Activated CD4-positive, alpha-beta T cell treated with anti-CD3 and anti-CD28 coated beads for 36 hours (primary cell): Measurements from ENCODE around the gene SGCA. TPM values are rescaled to one million over a fixed set of nuclear protein-coding genes. Genes with fewer than 3 reads are reported as not detected.

ENCODE experiments used
- ATAC-seq: fragments of 200-7000 bp; cut with Tn5 transposase; one replicate; pipeline ENCODE4 v1.10.0; 2021; ENCODE audit warnings: mild to moderate bottlenecking, moderate library complexity
- CTCF ChIA-PET: fragments of 350-600 bp; sonication (Branson Sonifier 250); formaldehyde crosslinking; loops from one replicate; lab custom pipeline; 2021; ENCODE audit warnings: antibody characterized with exemption; lab: Charles Lee
- POLR2A ChIA-PET: fragments of 350-600 bp; sonication (Branson Sonifier 250); formaldehyde crosslinking; loops from one replicate; lab custom pipeline; 2021; ENCODE audit warnings: antibody characterized with exemption, inconsistent platforms; lab: Charles Lee
- DNase-seq: peaks from one replicate; pipeline ENCODE4 v3.0.0-alpha.2; 2020
- H3K27ac Mint-ChIP-seq: one replicate; pipeline ENCODE4 v1.8.0; 2021; ENCODE audit warnings: mixed read lengths
- H3K27me3 Mint-ChIP-seq: one replicate; pipeline ENCODE4 v1.8.0; 2021; ENCODE audit warnings: mixed read lengths
- H3K36me3 Mint-ChIP-seq: one replicate; pipeline ENCODE4 v1.8.0; 2021; ENCODE audit warnings: low read depth, mixed read lengths
- H3K4me1 Mint-ChIP-seq: one replicate; pipeline ENCODE4 v1.8.0; 2021; ENCODE audit warnings: mixed read lengths
- H3K4me3 Mint-ChIP-seq: one replicate; pipeline ENCODE4 v1.8.0; 2021; ENCODE audit warnings: mild to moderate bottlenecking, moderate library complexity, mixed read lengths
- H3K9me3 Mint-ChIP-seq: one replicate; pipeline ENCODE4 v1.8.0; 2021; ENCODE audit warnings: low read depth, mixed read lengths
- intact Hi-C, 2 experiments: fragments of 100-400 bp; cut with DNase I in 1 of 2; cut with micrococcal nuclease in 1 of 2; formaldehyde crosslinking; loops; one replicate each; pipeline versions ENCODE4 v1.14.2 to v1.15.1; 2022 to 2024; cut with DNase I, micrococcal nuclease
- total RNA-seq, 2 experiments: library from RNA; stranded (reverse); gene quantifications; one replicate each; pipeline ENCODE4 v1.2.3, GENCODE V29; 2021

The SGCA gene
- total RNA-seq, 2 experiments from 2014 or later: 0.26 TPM; not detected in 1

DNA sequence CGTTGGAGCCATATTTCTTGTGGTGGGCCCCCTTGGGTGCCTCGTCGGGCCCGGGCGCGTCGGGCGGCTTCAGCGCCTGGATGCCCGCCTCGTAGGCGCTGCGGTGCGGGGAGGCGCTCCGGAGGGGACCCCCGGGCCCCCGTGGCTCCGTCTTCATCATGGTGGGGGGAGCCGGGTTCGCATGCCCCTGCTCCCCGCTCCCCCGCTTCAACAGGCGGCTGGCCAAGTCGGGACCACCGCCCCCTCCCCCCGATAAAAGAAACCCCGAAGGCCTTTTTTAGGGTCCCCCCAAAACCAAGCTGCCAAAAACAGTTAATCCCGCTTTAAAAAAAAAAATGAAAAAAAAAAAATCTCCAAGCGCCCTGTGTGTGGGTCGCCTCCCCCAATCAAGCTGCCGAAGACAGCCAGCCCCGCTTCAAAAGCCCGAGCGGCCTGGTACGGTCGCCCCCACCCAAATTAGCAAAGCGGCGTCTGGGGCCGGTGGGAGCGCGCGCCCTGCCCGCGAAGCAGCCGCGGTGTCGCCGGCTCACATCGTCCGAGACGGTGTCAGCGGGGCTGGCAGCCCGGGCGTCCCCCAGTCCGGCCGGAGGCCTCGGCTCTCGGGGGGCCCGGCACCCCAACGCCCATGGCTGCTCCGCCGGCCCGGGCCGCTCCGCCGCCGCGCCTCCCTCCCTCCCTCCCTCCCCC, 15.3 kb upstream of the SGCA start, which contains the start of gene PPP1R9B:
TSS of gene PPP1R9B (minus strand) at position 324 of the 687 bp plus-strand sequence. CDS start at position 160, 164 bp downstream.
- ChIA-PET CTCF (interaction anchor here (0.7 to 2.9 kb wide), 6 partner anchors 11 to 270 kb away, joined by 3 to 50 read pairs (median 7); partner anchors contain the start of gene TMEM92), POLR2A (no interaction called here)
- peak within 1 kb of the TSS; percentile 96 for H3K27ac Mint-ChIP-seq
- no peaks in the 10 kb centered on the region for H3K27me3 Mint-ChIP-seq
- intact Hi-C loops: loop anchor here (1.0 to 5.0 kb wide), 7 partner anchors 11 to 958 kb away; partner anchors contain the start of genes EME1 (in 1 of the 2), LUC7L3 (in 1 of the 2), MRPL27 (in 1 of the 2) and PDK2 (in 1 of the 2)
- DNase-seq (no peak), ATAC-seq (peak; percentile 2)
- H3K36me3 Mint-ChIP-seq: peaks cover 18% of the 10 kb centered on the region
- no peaks in the 10 kb centered on the region for H3K9me3 Mint-ChIP-seq
- H3K4me1 Mint-ChIP-seq: peaks cover 46% of the 10 kb centered on the region
- H3K4me3 Mint-ChIP-seq: peak within 1 kb of the TSS; percentile 90

DNA sequence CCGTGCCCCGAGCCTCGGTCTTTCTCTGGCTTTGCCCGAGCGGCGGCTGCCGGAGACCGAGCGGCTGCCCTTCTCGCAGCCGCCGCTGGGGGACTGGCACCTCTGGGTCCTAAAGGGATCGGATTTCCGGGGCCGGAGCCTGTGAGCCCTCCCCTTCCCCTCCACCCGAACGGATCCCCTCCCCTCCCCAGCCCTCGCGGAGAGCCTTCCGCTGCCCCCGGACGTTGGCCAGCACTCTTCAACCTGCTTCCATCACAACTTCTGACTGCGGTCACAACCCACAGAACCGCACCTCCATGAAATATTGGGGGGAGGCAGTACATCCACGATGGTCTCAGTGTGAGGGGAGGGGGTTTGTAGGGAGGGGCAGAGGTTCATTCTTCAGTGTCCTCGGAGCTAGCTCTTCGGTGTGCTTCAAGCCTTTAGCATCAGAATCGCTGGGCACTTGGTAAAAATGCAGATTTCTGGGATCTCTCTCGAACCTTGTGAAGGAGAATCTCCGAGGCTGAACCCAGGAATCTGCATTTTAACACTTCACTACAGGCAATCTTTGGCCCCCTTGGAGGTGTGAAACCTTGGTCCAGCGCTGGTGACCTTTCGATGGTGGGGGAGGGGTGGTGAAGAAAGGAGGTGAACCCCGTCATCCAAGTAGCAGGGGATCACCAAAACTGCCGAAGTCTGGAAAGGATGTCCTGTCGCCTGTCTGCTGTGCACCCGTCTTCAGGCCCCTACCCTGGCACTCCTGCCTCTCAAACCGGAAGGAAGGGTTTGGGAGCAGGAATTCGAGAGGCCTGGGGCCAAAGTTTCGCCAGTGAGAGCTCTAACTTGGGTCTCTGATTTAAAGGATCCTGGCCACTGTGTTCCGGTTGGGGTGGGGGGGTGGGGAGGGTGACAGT, 14.5 kb upstream of the SGCA start:
- Mint-ChIP-seq H3K36me3 (peaks cover 18% of the 10 kb centered on the region), H3K9me3 (no peaks in the 10 kb centered on the region), H3K27me3 (no peaks in the 10 kb centered on the region), H3K4me1 (peaks cover 40% of the 10 kb centered on the region), H3K4me3 (peak overlapping the region; percentile 90), H3K27ac (peak overlapping the region; percentile 96)
- ATAC-seq: peak; percentile 66
- peak; percentile 95 for DNase-seq
- intact Hi-C loops: loop anchor here (1.0 to 5.0 kb wide), 7 partner anchors 10 to 959 kb away; partner anchors contain the start of genes EME1 (in 1 of the 2), LUC7L3 (in 1 of the 2), MRPL27 (in 1 of the 2) and PDK2 (in 1 of the 2)
- ChIA-PET CTCF (interaction anchor here (1.1 to 2.9 kb wide), 7 partner anchors 10 to 84 kb away, joined by 3 to 50 read pairs (median 9); no protein-coding TSS in a partner anchor), POLR2A (interaction anchor here (0.7 kb wide), 1 partner anchor 13 kb away, joined by 3 read pairs; no protein-coding TSS in a partner anchor)

DNA sequence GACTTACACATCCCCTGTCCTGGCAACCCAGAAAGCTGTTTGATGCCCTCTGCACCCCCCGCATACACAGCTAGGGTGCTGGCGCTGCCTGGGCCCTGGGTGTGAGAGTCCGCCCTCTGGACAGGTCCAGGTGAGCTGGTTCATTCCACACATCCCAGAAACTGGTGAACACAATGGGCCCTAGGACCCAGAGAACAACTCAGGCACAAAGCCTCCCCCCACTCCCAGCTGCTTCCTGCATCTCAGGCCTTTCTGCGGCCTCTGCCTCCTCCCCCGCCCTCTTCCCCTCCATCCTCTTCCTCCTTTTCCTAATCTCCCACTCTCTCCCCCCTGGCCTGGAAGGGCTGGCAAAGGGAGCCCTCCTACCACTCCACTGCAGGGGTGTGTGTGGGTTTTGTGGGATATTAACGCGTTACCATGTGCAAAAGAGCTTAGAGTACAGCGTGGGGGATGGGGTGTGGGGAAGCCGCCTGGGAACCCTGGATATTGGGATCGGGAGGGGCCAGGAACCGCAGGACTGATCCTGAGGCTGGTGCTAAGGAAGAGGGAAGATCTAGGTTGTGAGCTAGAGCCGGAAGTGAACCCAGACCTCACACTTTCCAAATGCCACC, 13.8 kb upstream of the SGCA start:
- intact Hi-C loops: loop anchor here (1.0 to 5.0 kb wide), 7 partner anchors 9 to 960 kb away; partner anchors contain the start of genes PDK2 (in 2 of the 2), EME1 (in 1 of the 2), LUC7L3 (in 1 of the 2) and MRPL27 (in 1 of the 2)
- ATAC-seq: peak; percentile 23

DNA sequence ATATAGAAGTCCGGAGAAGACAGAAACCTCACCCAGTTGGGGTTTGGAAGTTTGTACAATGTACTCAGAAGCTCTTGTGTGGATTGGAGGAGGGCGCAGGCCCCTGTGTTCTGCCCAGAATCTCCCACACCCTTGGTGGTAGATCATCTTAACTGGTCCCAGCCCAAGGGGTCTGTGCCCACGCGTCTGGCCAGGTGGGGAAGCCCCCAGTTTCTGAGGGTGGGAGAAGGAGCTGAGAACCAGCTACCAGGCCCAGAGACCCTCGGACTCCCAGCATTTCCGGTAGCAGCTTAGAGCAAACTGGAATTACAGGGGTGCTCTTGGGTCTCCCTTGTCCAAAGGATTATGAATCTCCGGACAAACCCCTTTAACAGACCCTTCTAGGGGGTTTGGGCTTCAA, 13.1 kb upstream of the SGCA start:
- intact Hi-C loops: loop anchor here (1.0 to 5.0 kb wide), 2 partner anchors 57 to 475 kb away; partner anchors contain the start of genes PDK2 (in 1 of the 2) and SPOP (in 1 of the 2)
- Mint-ChIP-seq H3K27me3 (no peaks in the 10 kb centered on the region), H3K4me1 (peaks cover 27% of the 10 kb centered on the region), H3K4me3 (no peak overlapping the region), H3K27ac (peak overlapping the region; percentile 96), H3K9me3 (no peaks in the 10 kb centered on the region), H3K36me3 (peaks cover 11% of the 10 kb centered on the region)
- ChIA-PET CTCF (interaction anchor here (0.8 to 2.9 kb wide), 10 partner anchors 9 to 85 kb away, joined by 3 to 50 read pairs (median 4); no protein-coding TSS in a partner anchor), POLR2A (no interaction called here)
- DNase-seq (no peak), ATAC-seq (no peak)

More for the DNA sequence above, 13.8 kb upstream of the SGCA start:
- peaks cover 15% of the 10 kb centered on the region for H3K36me3 Mint-ChIP-seq
- no peaks in the 10 kb centered on the region for H3K9me3 Mint-ChIP-seq
- DNase-seq: peak; percentile 72
- peak overlapping the region; percentile 96 for H3K27ac Mint-ChIP-seq
- H3K4me3 Mint-ChIP-seq: peak overlapping the region; percentile 90
- H3K27me3 Mint-ChIP-seq: no peaks in the 10 kb centered on the region
- H3K4me1 Mint-ChIP-seq: peaks cover 33% of the 10 kb centered on the region
- ChIA-PET POLR2A (interaction anchor here (0.6 to 0.7 kb wide), 2 partner anchors 12 to 364 kb away, joined by 3 read pairs; no protein-coding TSS in a partner anchor), CTCF (interaction anchor here (0.6 to 2.9 kb wide), 11 partner anchors 9 to 84 kb away, joined by 3 to 50 read pairs (median 4); no protein-coding TSS in a partner anchor)

DNA sequence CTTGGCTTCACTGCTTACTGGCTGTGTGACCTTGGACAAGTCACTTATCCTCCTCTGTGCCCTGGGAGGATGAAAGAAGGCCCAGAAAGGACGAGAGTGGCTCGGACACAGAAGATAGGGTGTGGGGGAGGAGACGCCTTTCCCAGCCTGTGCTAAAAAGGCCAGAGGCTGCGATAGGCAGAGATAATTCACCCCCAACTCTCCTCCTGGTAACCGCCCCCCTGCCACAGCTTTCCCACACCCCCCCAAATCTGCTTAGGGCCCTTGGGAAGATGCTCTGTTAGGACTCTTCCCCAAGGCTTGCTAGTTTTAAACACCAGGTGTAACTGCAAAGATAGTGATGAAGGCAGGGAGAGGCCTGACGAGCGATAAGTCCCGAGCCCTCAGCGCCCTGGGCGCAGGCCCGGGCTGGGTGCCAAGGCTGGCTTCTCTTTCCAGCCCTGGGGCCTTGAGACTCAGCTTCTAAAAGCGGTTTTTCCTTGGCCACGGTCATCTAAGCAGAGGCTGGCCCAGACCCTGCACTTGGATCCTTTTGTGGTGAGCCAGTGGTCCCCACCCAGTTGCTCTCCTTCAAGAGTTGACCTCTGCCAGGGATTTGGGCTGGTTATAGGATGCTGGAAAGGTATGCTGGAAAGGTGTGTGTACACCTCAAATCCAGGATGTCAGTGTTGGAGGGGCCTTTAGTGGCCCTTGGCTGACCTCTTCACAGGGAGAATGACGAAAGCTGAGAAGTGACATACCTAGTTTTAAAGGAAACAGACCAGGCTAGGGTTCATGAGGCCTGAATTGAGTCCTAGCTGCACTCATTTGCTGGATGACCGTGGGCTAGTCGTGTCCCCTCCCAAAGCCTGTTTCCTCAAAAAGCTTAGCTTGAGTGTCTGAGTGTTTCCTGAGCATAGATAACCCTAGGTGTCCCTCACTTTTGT, 11.9 kb upstream of the SGCA start:
- ATAC-seq (no peak), DNase-seq (no peak)
- Mint-ChIP-seq H3K27ac (no peak overlapping the region), H3K4me3 (no peak overlapping the region), H3K9me3 (no peaks in the 10 kb centered on the region), H3K36me3 (peaks cover 1% of the 10 kb centered on the region), H3K4me1 (peaks cover 33% of the 10 kb centered on the region), H3K27me3 (no peaks in the 10 kb centered on the region)
- ChIA-PET POLR2A (interaction anchor here (0.6 kb wide), 1 partner anchor 18 kb away, joined by 3 read pairs; no protein-coding TSS in a partner anchor), CTCF (interaction anchor here (0.6 to 2.9 kb wide), 5 partner anchors 13 to 494 kb away, joined by 3 to 12 read pairs (median 4); partner anchors contain the start of genes EME1, MRPL27 and PDK2)
- intact Hi-C loops: loop anchor here in 1 of 2 experiments (5.0 kb wide), 1 partner anchor 477 kb away; the partner anchor contains the start of gene SPOP

DNA sequence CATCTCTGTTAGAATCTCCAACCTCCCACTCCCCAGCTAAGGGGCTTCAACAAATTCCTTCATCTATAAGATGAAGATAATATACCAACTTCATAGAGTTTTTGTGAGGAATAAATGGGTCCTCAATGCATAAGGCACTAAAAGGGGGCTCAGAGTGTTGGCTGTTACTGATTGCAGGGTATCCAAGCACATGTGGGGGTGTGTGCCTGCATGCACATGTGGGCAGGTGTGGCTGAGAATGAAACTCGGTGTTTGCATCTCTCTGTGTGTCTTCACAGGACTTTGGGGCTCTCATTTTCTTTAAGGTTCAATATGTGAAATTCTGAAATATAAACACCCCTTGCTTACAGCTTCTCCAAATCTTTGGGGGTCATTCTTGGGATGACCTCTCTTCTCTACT, 11.2 kb upstream of the SGCA start:
- Mint-ChIP-seq H3K36me3 (no peaks in the 10 kb centered on the region), H3K9me3 (no peaks in the 10 kb centered on the region), H3K4me1 (peaks cover 33% of the 10 kb centered on the region), H3K4me3 (no peak overlapping the region), H3K27me3 (no peaks in the 10 kb centered on the region), H3K27ac (no peak overlapping the region)
- no peak for ATAC-seq
- ChIA-PET POLR2A (interaction anchor here (0.6 kb wide), 1 partner anchor 19 kb away, joined by 3 read pairs; no protein-coding TSS in a partner anchor), CTCF (interaction anchor here (0.7 to 1.8 kb wide), 4 partner anchors 14 to 495 kb away, joined by 3 to 6 read pairs (median 4); partner anchors contain the start of gene PDK2)
- intact Hi-C loops: loop anchor here in 1 of 2 experiments (5.0 kb wide), 1 partner anchor 477 kb away; the partner anchor contains the start of gene SPOP
- DNase-seq: no peak

DNA sequence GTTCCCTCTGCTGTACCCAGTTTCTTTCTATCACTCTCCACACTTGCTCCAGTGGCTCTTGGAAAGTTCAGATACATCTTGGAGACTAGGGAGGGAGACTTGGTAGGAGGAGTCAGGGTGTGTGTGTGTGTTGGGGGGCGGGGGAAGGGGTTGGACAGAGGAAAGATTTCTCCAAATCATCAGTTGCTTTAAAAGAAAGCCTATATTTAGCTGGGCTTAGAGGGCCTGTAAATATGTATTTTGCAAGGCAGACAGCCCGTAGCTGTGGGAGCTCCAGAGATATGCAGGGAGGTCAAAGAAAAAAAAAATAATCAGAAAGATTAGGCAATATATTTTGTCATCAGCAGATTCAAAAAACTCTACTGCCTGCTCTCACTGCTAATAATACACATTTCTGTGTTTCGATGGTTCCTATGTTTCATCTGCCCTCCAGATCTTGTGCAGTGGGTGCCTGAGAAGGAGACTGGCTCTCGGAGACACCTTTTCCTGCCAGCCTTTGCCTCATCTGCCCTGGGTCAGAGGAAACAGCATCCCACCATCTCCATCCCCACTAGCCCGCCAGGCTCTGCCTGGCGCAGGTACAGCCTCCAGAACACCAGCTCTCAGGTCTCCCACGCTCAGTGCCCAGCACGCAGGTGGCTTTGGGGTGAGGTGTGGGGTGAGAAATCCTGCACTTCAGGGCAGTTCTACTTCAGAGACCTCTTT, 10.5 kb upstream of the SGCA start:
- ChIA-PET POLR2A (no interaction called here), CTCF (interaction anchor here (1.0 to 1.8 kb wide), 4 partner anchors 15 to 61 kb away, joined by 3 to 6 read pairs (median 4); partner anchors contain the start of gene PDK2)
- Mint-ChIP-seq H3K27me3 (no peaks in the 10 kb centered on the region), H3K4me1 (peaks cover 33% of the 10 kb centered on the region), H3K27ac (no peak overlapping the region), H3K36me3 (no peaks in the 10 kb centered on the region), H3K4me3 (no peak overlapping the region), H3K9me3 (no peaks in the 10 kb centered on the region)
- intact Hi-C loops: no loop called here
- DNase-seq (no peak), ATAC-seq (no peak)

DNA sequence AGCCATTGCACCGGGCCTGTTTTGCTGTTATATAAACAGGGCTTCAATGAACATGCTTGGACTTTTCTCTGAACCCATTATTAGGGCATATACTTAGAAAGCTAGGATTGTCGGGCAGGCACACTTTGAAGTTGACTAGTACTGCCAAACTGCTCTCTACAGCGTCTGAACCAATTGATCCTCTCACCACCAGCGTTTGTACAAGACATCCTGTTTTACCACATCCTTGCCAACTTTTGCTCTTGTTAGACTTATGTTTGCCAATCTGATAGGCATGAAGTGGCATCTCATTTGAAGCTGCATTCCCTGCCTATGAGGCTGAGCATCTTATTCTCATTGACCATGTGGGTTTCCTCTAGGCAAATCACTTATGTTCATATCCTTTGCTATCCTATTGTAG, 7.9 kb upstream of the SGCA start:
- ATAC-seq (no peak), DNase-seq (no peak)
- ChIA-PET CTCF (interaction anchor here (0.7 to 1.7 kb wide), 3 partner anchors 12 to 18 kb away, joined by 3 to 4 read pairs (median 3); no protein-coding TSS in a partner anchor), POLR2A (no interaction called here)
- H3K4me1 Mint-ChIP-seq: peaks cover 41% of the 10 kb centered on the region
- H3K9me3 Mint-ChIP-seq: no peaks in the 10 kb centered on the region
- H3K27ac Mint-ChIP-seq: no peak overlapping the region
- no peaks in the 10 kb centered on the region for H3K36me3 Mint-ChIP-seq
- intact Hi-C loops: no loop called here
- no peaks in the 10 kb centered on the region for H3K27me3 Mint-ChIP-seq
- no peak overlapping the region for H3K4me3 Mint-ChIP-seq
